Measurements from ENCODE around the gene ADGRG7.

ADGRG7 gene

GRCh38 chr3:100709842-100710260 is 100.5 kb downstream of the ADGRG7 start:
- TF ChIP-seq, protein P1, sequence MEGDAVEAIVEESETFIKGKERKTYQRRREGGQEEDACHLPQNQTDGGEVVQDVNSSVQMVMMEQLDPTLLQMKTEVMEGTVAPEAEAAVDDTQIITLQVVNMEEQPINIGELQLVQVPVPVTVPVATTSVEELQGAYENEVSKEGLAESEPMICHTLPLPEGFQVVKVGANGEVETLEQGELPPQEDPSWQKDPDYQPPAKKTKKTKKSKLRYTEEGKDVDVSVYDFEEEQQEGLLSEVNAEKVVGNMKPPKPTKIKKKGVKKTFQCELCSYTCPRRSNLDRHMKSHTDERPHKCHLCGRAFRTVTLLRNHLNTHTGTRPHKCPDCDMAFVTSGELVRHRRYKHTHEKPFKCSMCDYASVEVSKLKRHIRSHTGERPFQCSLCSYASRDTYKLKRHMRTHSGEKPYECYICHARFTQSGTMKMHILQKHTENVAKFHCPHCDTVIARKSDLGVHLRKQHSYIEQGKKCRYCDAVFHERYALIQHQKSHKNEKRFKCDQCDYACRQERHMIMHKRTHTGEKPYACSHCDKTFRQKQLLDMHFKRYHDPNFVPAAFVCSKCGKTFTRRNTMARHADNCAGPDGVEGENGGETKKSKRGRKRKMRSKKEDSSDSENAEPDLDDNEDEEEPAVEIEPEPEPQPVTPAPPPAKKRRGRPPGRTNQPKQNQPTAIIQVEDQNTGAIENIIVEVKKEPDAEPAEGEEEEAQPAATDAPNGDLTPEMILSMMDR (IDR thresholded peaks at IDR 0.05; ENCODE audit: insufficient read depth, missing control alignments), result peak; percentile 13
- no peak for DNase-seq (ENCODE audit: insufficient read length, low spot score)
- FAIRE-seq, result no peak

DNA sequence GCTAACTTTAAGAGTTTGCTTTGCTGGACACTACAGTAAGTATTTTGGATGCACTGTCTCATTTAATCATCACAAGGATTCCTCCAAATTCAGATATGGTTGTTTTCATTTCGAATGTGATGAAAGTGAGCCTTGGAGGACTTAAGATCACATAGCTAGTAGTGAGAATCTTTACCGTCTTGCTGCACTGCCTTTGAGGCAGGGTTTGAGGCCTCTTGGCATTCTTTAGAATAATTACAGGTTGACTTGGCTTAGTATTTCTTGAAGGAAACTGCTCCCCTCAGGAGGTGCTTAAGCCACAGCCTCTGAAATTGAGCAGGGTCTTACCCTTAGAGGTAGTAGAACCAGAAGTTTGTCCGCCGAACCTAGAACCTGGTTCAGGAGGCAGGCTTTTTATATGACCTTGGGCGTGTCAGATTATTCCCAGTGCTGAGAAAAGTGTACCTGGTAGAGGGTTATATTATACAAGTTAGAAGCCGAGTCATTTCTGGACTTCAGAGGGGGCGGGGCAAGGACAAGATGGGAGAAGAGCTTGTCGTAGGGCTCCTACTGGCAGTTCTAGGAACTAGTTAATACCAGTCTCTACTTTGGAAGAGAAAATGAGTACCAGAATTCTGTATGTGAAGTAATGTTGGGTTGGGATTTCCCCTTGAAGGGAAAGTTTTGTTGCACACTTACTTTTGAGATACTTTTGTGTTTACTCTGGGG is 101.0 kb downstream of the ADGRG7 start:
- no peak for DNase-seq (ENCODE audit: insufficient read length, low spot score)
- FAIRE-seq, result no peak
- TF ChIP-seq, protein P1 (IDR thresholded peaks at IDR 0.05; ENCODE audit: insufficient read depth, missing control alignments), result no peak

- TF ChIP-seq, protein P1 (IDR thresholded peaks at IDR 0.05; ENCODE audit: insufficient read depth, missing control alignments), result no peak
- DNase-seq (ENCODE audit: insufficient read length, low spot score) (no peak), FAIRE-seq (no peak)
Measured at GRCh38 chr3:100715176-100715575, 105.8 kb downstream of the ADGRG7 start.

GRCh38 chr3:100717063-100717462 is 107.7 kb downstream of the ADGRG7 start:
- FAIRE-seq (no peak), DNase-seq (ENCODE audit: insufficient read length, low spot score) (no peak)
- TF ChIP-seq, protein P1 (IDR thresholded peaks at IDR 0.05; ENCODE audit: insufficient read depth, missing control alignments), result no peak

DNA sequence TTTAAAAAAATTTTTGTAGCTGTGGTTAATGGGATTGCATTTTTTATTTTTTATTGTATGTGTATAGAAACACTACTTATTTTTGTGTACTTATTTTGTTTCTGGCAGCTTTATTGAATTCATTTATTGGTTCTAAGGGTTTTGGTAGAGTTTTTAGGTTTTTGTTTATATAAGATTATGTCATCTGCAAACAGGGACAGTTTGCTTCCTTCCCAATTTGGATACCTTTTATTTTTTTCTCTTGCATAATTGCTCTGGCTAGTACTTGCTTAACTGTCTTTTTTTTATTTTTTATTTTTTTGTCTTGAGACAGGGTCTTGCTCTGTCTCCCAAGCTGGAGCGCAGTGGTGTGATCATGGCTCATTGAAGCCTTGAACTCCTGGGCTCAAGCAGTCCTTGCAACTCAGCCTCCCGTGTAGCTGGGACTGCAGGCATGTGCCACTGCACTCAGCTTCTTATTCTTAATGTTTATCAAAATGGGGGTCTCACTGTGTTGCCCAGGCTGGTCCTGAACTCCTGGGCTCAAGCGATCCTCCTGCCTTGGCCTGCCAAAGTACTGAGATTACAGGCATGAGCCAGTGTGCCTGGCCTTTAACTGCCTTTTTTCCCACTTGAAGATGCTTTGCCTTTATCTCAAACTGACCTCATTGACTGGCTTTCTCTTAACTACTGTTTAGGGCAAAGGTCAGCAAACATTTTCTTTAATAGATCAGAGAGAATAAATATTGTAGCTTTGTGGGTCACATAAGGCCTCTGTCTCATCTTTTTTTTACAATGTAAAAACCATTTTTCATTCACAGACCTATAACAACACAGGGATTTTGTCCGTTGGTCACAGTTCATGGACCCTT is 108.5 kb downstream of the ADGRG7 start:
- no peak for FAIRE-seq
- TF ChIP-seq, protein P1 (IDR thresholded peaks at IDR 0.05; ENCODE audit: insufficient read depth, missing control alignments), result no peak
- DNase-seq (ENCODE audit: insufficient read length, low spot score), result no peak

DNA sequence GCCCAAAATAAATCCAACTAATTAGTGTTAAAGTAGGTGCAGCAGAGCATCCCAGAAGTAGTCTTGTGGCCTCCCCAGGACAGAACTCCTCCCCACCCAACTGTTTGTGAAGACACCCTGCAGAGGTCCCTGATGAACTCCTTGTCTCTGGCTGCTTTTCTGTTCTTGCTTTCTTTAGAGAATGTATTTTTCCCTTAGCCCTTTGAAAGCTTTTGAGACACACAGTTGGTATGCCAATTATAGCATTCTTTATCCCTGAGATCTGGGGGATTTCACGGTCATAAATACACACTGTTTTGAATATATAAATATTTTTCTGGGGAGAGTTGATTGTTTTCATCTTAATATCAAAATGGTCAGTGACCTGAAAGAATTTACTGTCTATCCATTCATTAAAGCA is 109.7 kb downstream of the ADGRG7 start:
- TF ChIP-seq, protein P1 (IDR thresholded peaks at IDR 0.05; ENCODE audit: insufficient read depth, missing control alignments), result no peak
- DNase-seq (ENCODE audit: insufficient read length, low spot score) (no peak), FAIRE-seq (no peak)

DNA sequence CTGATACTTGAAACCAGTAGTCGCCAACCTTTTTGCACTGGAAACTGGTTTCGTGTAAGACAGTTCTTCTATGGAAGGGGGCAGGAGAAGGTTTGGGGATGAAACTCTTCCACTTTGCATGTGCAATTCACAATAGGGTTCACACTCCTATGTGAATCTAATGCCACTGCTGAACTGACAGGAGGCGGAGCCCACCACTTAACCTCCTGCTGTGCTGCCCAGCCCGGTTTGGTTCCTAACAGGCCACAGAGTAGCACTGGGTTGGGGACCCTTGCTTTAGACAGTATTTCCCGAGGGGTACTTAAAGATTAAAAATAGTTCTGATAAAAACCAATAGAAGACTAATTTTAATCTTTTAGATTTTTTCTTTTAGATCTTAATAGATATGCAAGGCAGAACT is 111.0 kb downstream of the ADGRG7 start:
- TF ChIP-seq, protein P1 (IDR thresholded peaks at IDR 0.05; ENCODE audit: insufficient read depth, missing control alignments), result no peak
- no peak for DNase-seq (ENCODE audit: insufficient read length, low spot score)
- no peak for FAIRE-seq

All from D721Med (cell line).